CD4-positive, alpha-beta T cell (primary cell): ENCODE results near the gene CDK5RAP1. TPM values are rescaled to one million over a fixed set of nuclear protein-coding genes. Genes with fewer than 3 reads are reported as not detected.

Experiments used
- ATAC-seq: fragments of 200-7000 bp; cut with Tn5 transposase; one replicate; pipeline ENCODE4 v1.10.0; 2022; ENCODE audit warnings: mild to moderate bottlenecking; ENCODE audit not compliant: poor library complexity
- CTCF ChIA-PET: fragments of 350-600 bp; sonication (Branson Sonifier 250); formaldehyde crosslinking; loops from one replicate; lab custom pipeline; 2021; ENCODE audit warnings: antibody characterized with exemption, inconsistent platforms; lab: Charles Lee
- POLR2A ChIA-PET: fragments of 350-600 bp; sonication (Branson Sonifier 250); formaldehyde crosslinking; loops from one replicate; lab custom pipeline; 2021; ENCODE audit warnings: antibody characterized with exemption, inconsistent platforms; lab: Charles Lee
- DNase-seq, 14 experiments: peaks; one replicate each; pipeline ENCODE4 v3.0.0-alpha.2; 2013 to 2020; ENCODE audit warnings: mixed read lengths in 2 of 14
- H3K27ac ChIP-seq, 2 donors: one replicate each; pipeline versions ENCODE4 v1.5.1 to v1.7.0; 2013; ENCODE audit warnings: low read length in 2 of 2, low read depth in 1 of 2, mild to moderate bottlenecking in 1 of 2
- H3K27me3 ChIP-seq, 2 experiments: 1 replicate in 1 of 2; 2 replicates in 1 of 2; pipeline versions ENCODE4 v1.6.1 to v1.7.0; 2013; ENCODE audit warnings: low read length in 2 of 2, control low read depth in 1 of 2, mild to moderate bottlenecking in 1 of 2, moderate library complexity in 1 of 2; ENCODE audit not compliant: insufficient read depth in 2 of 2, control insufficient read depth in 1 of 2
- H3K36me3 ChIP-seq: one replicate; pipeline ENCODE4 v1.6.1; 2013; ENCODE audit warnings: low read length, control low read depth; ENCODE audit not compliant: insufficient read depth
- H3K4me1 ChIP-seq: one replicate; pipeline ENCODE4 v1.6.1; 2013; ENCODE audit warnings: low read length, control low read depth; ENCODE audit not compliant: insufficient read depth
- H3K4me3 ChIP-seq: one replicate; pipeline ENCODE4 v1.5.1; 2013; ENCODE audit warnings: mild to moderate bottlenecking, low read length, moderate library complexity
- H3K9me3 ChIP-seq, 2 experiments: 1 replicate in 1 of 2; 2 replicates in 1 of 2; pipeline versions ENCODE4 v1.6.1 to v1.7.0; 2013; ENCODE audit warnings: low read length in 2 of 2, mild to moderate bottlenecking in 2 of 2, control low read depth in 1 of 2, moderate library complexity in 1 of 2; ENCODE audit not compliant: control insufficient read depth in 1 of 2, insufficient read depth in 1 of 2
- H3K27ac Mint-ChIP-seq: one replicate; pipeline ENCODE4 v1.8.0; 2020; ENCODE audit warnings: mixed read lengths
- H3K27me3 Mint-ChIP-seq: one replicate; pipeline ENCODE4 v1.8.0; 2021; ENCODE audit warnings: mixed read lengths
- H3K36me3 Mint-ChIP-seq: one replicate; pipeline ENCODE4 v1.8.0; 2021; ENCODE audit warnings: low read depth, mixed read lengths
- H3K4me1 Mint-ChIP-seq: one replicate; pipeline ENCODE4 v1.8.0; 2021; ENCODE audit warnings: low read depth, mixed read lengths
- H3K4me3 Mint-ChIP-seq: one replicate; pipeline ENCODE4 v1.8.0; 2020; ENCODE audit warnings: mild to moderate bottlenecking, mixed read lengths
- H3K9me3 Mint-ChIP-seq: one replicate; pipeline ENCODE4 v1.8.0; 2020; ENCODE audit warnings: mixed read lengths
- intact Hi-C, 2 experiments: fragments of 100-400 bp; cut with DNase I in 1 of 2; cut with micrococcal nuclease in 1 of 2; formaldehyde crosslinking; loops; one replicate each; pipeline versions ENCODE4 v1.15.1 to v1.9.0; 2023 to 2025; cut with DNase I, micrococcal nuclease
- total RNA-seq, 174 experiments: library from RNA in 2 of 174; stranded (reverse) in 2 of 174; gene quantifications; one replicate each; pipeline ENCODE4 v1.2.3 and lab custom pipeline; 2021 to 2026
- TF ChIP-seq, protein P1 (sequence below): fragments of 200-600 bp; IDR thresholded peaks from one replicate; pipeline ENCODE4 v1.8.0; 2022; ENCODE audit warnings: antibody characterized with exemption, mild to moderate bottlenecking

The CDK5RAP1 gene
- total RNA-seq, 2 experiments from 2014 or later: 59.7 to 63.0 TPM

DNA sequence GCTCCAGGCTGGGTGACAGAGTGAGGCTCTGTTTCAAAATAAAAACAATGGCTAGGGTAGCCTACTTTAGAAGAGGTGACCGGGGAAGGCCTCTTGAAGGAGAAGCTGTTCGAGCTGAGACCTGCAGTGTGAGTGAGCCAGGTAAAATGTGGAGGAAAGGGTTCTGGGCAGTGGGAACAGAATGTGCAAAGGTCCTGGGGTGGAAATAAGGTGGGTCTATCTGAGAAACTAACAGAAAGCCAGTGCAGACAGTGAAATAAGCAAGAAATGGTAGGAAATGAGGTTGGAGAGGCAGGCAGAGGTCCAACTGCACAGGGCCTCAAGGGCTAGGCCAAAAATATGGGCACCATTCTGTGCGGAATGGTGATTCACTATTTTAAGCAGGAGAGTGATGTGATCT, 64.9 kb downstream of the CDK5RAP1 start:
- H3K4me1 Mint-ChIP-seq: no peaks in the 10 kb centered on the region
- H3K9me3 Mint-ChIP-seq: no peaks in the 10 kb centered on the region
- H3K27me3 ChIP-seq: no peaks in the 10 kb centered on the region
- H3K27ac ChIP-seq: no peak overlapping the region
- no peaks in the 10 kb centered on the region for H3K27me3 Mint-ChIP-seq
- H3K36me3 Mint-ChIP-seq: no peaks in the 10 kb centered on the region
- TF ChIP-seq, protein P1, sequence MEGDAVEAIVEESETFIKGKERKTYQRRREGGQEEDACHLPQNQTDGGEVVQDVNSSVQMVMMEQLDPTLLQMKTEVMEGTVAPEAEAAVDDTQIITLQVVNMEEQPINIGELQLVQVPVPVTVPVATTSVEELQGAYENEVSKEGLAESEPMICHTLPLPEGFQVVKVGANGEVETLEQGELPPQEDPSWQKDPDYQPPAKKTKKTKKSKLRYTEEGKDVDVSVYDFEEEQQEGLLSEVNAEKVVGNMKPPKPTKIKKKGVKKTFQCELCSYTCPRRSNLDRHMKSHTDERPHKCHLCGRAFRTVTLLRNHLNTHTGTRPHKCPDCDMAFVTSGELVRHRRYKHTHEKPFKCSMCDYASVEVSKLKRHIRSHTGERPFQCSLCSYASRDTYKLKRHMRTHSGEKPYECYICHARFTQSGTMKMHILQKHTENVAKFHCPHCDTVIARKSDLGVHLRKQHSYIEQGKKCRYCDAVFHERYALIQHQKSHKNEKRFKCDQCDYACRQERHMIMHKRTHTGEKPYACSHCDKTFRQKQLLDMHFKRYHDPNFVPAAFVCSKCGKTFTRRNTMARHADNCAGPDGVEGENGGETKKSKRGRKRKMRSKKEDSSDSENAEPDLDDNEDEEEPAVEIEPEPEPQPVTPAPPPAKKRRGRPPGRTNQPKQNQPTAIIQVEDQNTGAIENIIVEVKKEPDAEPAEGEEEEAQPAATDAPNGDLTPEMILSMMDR: no peak
- CTCF ChIA-PET: no interaction called here
- no peak overlapping the region for H3K4me3 ChIP-seq
- H3K27ac Mint-ChIP-seq: no peak overlapping the region
- intact Hi-C loops: no loop called here
- no peaks in the 10 kb centered on the region for H3K4me1 ChIP-seq
- POLR2A ChIA-PET: no interaction called here
- DNase-seq: no peak
- H3K4me3 Mint-ChIP-seq: no peak overlapping the region
- no peaks in the 10 kb centered on the region for H3K36me3 ChIP-seq
- H3K9me3 ChIP-seq: no peaks in the 10 kb centered on the region
- no peak for ATAC-seq

DNA sequence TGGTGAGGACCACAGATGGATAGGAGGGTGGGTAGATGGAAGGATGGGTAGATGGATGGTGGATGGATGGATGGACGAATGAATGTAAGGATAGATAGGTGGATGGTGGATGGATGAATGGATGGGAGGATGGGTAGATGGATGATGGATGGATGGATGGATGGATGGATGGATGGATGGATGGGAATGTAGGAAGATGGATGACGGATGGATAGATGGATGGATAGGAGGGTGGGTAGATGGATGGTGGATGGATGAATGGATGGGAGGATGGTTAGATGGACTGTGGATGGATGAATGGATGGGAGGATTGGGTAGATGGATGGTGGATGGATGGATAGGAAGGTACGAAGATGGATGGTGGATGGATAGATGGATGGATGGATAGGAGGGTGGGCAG, 67.2 kb downstream of the CDK5RAP1 start:
- no peaks in the 10 kb centered on the region for H3K36me3 Mint-ChIP-seq
- no peak overlapping the region for H3K4me3 ChIP-seq
- no peaks in the 10 kb centered on the region for H3K27me3 ChIP-seq
- no peaks in the 10 kb centered on the region for H3K4me1 ChIP-seq
- ATAC-seq (no peak), DNase-seq (no peak)
- H3K27ac ChIP-seq: no peak overlapping the region
- no peaks in the 10 kb centered on the region for H3K4me1 Mint-ChIP-seq
- H3K9me3 Mint-ChIP-seq: no peaks in the 10 kb centered on the region
- peaks cover 4% of the 10 kb centered on the region for H3K27me3 Mint-ChIP-seq
- POLR2A ChIA-PET: no interaction called here
- intact Hi-C loops: no loop called here
- no peaks in the 10 kb centered on the region for H3K36me3 ChIP-seq
- no peaks in the 10 kb centered on the region for H3K9me3 ChIP-seq
- no peak overlapping the region for H3K27ac Mint-ChIP-seq
- CTCF ChIA-PET: no interaction called here
- TF ChIP-seq, protein P1: no peak
- no peak overlapping the region for H3K4me3 Mint-ChIP-seq

DNA sequence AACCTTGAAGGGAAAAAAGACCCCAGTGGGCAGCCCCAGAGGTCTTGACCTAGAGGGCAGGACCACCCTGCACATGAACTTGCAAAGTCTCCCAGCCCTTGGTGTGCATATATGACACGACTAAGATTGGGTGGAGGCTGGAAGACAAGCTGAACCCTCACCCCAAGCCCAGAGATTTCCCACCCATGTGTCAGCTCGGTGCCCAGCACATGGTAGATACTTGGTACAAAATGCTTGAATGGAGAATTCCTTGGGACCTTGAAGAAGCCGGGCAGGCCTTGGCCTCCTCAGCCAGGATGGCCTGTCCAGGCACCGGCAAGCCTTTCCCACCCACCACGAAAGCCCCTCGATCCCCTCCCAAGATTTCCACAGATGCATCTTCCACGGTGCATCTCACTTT, 67.7 kb downstream of the CDK5RAP1 start:
- TF ChIP-seq, protein P1: no peak
- peaks cover 5% of the 10 kb centered on the region for H3K27me3 Mint-ChIP-seq
- no peaks in the 10 kb centered on the region for H3K4me1 Mint-ChIP-seq
- ATAC-seq (no peak), DNase-seq (no peak)
- H3K9me3 Mint-ChIP-seq: no peaks in the 10 kb centered on the region
- no peak overlapping the region for H3K4me3 Mint-ChIP-seq
- no peaks in the 10 kb centered on the region for H3K36me3 ChIP-seq
- H3K4me1 ChIP-seq: no peaks in the 10 kb centered on the region
- H3K27ac ChIP-seq: no peak overlapping the region
- H3K9me3 ChIP-seq: no peaks in the 10 kb centered on the region
- intact Hi-C loops: no loop called here
- H3K27ac Mint-ChIP-seq: no peak overlapping the region
- POLR2A ChIA-PET: no interaction called here
- H3K27me3 ChIP-seq: no peaks in the 10 kb centered on the region
- H3K4me3 ChIP-seq: no peak overlapping the region
- H3K36me3 Mint-ChIP-seq: no peaks in the 10 kb centered on the region
- CTCF ChIA-PET: no interaction called here
